Measurements from ENCODE around the gene INHBC.

The INHBC gene

DNA sequence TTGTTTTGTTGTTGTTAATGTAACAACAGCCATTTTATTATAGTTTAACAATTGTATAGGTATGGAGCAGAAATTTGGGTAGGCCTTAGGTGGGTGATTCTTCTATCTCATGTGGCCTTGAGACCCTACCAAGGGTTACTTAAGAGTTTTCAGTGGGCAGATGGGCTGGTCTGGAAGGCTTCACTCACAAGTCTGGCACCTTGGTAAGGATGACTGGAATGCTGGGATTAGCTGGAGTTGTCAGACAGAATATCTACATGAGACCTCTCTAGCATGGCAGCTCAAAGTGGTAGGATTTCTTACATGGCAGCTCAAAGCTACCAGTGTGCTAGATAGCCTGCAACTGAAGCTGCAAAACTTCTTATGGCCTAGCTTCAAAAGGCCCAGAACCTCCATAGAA is 51.1 kb downstream of the INHBC start:
- H3K4me3 ChIP-seq (ENCODE audit: low read length) = no peak overlapping the region
- no peak for DNase-seq (ENCODE audit: low read depth)
- no peak for TF ChIP-seq CTCF (conservative IDR thresholded peaks at IDR 0.05; ENCODE audit: low read length)

- no peak for DNase-seq (ENCODE audit: low read depth)
- TF ChIP-seq CTCF (conservative IDR thresholded peaks at IDR 0.05; ENCODE audit: low read length) = no peak
- H3K4me3 ChIP-seq (ENCODE audit: low read length) = no peak overlapping the region
Observed at GRCh38 chr12:57487055-57487596, 52.5 kb downstream of the INHBC start.

GRCh38 chr12:57487597-57488401 is 53.2 kb downstream of the INHBC start, which contains the start of gene MARS1:
TSS of gene MARS1 (plus strand) at chr12:57488068. CDS start at chr12:57488091, 23 bp downstream.
- peak within 1 kb of the TSS; percentile 67 for H3K4me3 ChIP-seq (ENCODE audit: low read length)
- DNase-seq (ENCODE audit: low read depth) = peak; percentile 96
- TF ChIP-seq CTCF (conservative IDR thresholded peaks at IDR 0.05; ENCODE audit: low read length) = no peak

DNA sequence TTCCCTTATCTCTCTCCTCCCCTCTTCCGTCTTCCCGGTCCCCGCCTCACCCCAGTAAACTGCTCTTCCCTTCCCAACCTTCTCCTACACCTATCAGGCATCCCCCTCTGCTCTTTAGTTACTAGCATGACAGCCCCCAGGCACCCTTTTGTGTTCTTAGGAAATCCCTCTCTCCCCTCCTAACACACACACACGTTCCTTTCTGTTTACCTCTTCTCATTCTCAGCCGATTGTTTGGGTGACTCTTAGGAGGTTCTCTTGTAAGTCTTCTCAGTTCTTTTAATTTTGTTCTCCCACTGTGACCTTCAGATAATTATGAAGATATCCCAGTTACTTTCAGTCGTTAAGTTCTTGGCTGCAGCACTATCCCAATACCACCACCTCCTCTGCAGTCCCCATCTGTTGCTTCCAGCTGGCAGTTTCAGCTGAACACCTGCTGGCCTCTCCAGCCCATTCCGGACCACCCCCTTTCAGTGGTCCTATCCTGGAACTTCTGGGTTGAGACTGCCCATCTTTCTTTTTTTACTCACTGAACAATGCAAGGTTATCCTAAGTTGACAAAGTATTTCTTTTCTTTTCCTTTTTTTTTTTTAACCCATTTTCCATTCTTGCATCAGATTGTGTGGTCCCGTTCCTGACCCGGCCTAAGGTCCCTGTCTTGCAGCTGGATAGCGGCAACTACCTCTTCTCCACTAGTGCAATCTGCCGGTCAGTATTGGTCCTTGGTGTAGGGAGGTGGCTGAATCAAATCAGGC is 54.0 kb downstream of the INHBC start:
- H3K4me3 ChIP-seq (ENCODE audit: low read length) = peak overlapping the region; percentile 67
- DNase-seq (ENCODE audit: low read depth) = no peak
- TF ChIP-seq CTCF (conservative IDR thresholded peaks at IDR 0.05; ENCODE audit: low read length) = no peak

DNA sequence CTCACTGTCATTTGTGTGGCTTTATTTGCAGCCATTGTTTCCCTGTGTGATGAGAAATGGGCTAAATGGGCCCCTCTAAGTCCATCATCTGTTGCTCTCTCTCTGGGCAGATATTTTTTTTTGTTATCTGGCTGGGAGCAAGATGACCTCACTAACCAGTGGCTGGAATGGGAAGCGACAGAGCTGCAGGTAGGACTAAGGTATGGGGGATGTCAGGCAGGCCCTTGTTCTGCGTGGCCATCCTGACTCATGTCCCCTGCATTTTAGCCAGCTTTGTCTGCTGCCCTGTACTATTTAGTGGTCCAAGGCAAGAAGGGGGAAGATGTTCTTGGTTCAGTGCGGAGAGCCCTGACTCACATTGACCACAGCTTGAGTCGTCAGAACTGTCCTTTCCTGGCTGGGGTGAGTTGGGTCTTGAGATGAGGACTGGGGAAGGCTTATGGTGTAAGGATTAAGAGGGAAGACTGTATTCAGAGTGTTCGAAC is 54.6 kb downstream of the INHBC start:
- DNase-seq (ENCODE audit: low read depth) = peak; percentile 26
- no peak for TF ChIP-seq CTCF (conservative IDR thresholded peaks at IDR 0.05; ENCODE audit: low read length)
- H3K4me3 ChIP-seq (ENCODE audit: low read length) = peak overlapping the region; percentile 67

DNA sequence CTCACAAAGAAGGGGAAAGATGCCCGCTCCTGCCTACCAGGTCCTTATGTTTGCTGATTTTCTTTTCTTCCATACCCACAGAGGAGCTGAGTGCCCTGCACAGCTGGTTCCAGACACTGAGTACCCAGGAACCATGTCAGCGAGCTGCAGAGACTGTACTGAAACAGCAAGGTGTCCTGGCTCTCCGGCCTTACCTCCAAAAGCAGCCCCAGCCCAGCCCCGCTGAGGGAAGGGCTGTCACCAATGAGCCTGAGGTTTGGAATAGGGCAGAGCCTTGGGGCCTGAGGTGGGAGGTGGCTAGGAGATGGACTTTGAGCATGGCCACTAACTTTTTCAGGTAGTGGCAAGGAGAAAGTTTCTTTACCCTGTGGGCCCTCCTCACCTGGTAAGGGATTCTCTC is 55.5 kb downstream of the INHBC start:
- no peak for DNase-seq (ENCODE audit: low read depth)

More for the DNA sequence above, 55.5 kb downstream of the INHBC start:
- peak overlapping the region; percentile 67; the same call in 1 of the 2 replicates for H3K4me3 ChIP-seq (ENCODE audit: low read length)
- TF ChIP-seq CTCF (conservative IDR thresholded peaks at IDR 0.05; ENCODE audit: low read length) = no peak

Data from AG10803 (cell line).